Esophagus squamous epithelium (tissue), 4 donors: ENCODE results near the gene SLC7A7.

ENCODE experiments used
- CTCF ChIP-seq, 6 experiments: fragments of 450-650 bp in 4 of 6; fragments of 200-600 bp in 2 of 6; sonication (generic) in 2 of 6; IDR thresholded peaks; one replicate each; pipeline ENCODE4 v1.5.1; 2016 to 2019; ENCODE audit warnings: antibody characterized with exemption in 6 of 6, mild to moderate bottlenecking in 4 of 6, moderate library complexity in 4 of 6
- POLR2A ChIP-seq, 4 donors: fragments of 450-650 bp; IDR thresholded peaks; one replicate each; pipeline ENCODE4 v1.6.1; 2017; ENCODE audit warnings: antibody characterized with exemption in 4 of 4, mild to moderate bottlenecking in 4 of 4, moderate library complexity in 3 of 4

- TF ChIP-seq CTCF (IDR thresholded peaks at IDR 0.05) (no peak), POLR2A (IDR thresholded peaks at IDR 0.05) (no peak)
These were observed 33.8 kb downstream of the SLC7A7 start for GRCh38 chr14:22781301-22781991.
